GM20000 (cell line): ENCODE measurements around the gene DLX3.

Source experiments
- DNase-seq: peaks from one replicate; pipeline ENCODE4 v3.0.0; 2012; ENCODE audit warnings: low spot score
- CTCF ChIP-seq: IDR thresholded peaks from 2 replicates; pipeline ENCODE4 v1.5.1; 2012; ENCODE audit warnings: mild to moderate bottlenecking, control low read depth; ENCODE audit errors: extremely low read depth, missing control alignments

DLX3 gene

GRCh38 chr17:50022463-50023130 lies 27.6 kb upstream of the DLX3 start:
- TF ChIP-seq CTCF = no peak
- DNase-seq = no peak

GRCh38 chr17:50021681-50022370 lies 26.8 kb upstream of the DLX3 start:
- TF ChIP-seq CTCF = no peak
- no peak for DNase-seq

- TF ChIP-seq CTCF = no peak
- no peak for DNase-seq
These were observed 26.0 kb upstream of the DLX3 start for GRCh38 chr17:50020841-50021599.

- no peak for TF ChIP-seq CTCF
- no peak for DNase-seq
These were observed 23.9 kb upstream of the DLX3 start for GRCh38 chr17:50018909-50019308.

- no peak for DNase-seq
- TF ChIP-seq CTCF = no peak
These were observed 20.1 kb upstream of the DLX3 start for GRCh38 chr17:50015146-50015545.

- TF ChIP-seq CTCF = no peak
- DNase-seq = no peak
These were observed 19.6 kb upstream of the DLX3 start for GRCh38 chr17:50014471-50015088.
